HG03060 (cell line): Measurements from ENCODE around the gene STING1.

Experiments
- ATAC-seq: cut with Tn5 transposase; IDR thresholded peaks from one replicate; pipeline ENCODE4 v1.9.1; 2021; ENCODE audit warnings: low read depth, moderate number of reproducible peaks; ENCODE audit not compliant: unreplicated experiment

STING1 gene

GRCh38 chr5:139470821-139471300, 11.7 kb downstream of the STING1 start, which contains the start of gene SMIM33:
Gene SMIM33, plus strand, starts transcription at chr5:139471004. Its CDS starts 118 bp downstream, at chr5:139471122.
- ATAC-seq = no peak

DNA sequence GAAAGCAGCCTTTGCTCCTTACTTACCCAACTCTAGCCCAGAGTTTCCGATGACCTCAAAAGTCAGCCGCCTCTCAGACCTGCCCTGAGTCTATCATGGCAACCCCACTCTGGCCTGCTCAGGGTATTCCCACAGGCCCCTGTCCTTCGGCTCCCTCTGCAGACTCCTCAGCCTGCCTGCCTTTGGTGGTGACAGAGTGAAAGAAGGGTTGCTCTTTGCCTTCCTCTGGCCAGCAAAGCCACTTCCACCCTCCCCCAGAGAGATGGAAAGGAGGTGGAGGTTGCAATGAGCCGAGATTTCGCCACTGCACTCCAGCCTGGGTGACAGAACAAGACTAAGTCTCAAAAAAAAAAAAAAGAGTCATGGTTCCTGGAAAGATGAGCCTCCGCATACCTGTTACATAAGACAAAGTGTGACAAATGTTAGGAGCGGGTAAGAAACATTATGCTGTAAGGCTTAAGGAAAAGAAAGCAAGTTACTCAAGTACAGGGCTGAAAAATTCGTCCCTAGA, 14.1 kb downstream of the STING1 start:
- no peak for ATAC-seq

DNA sequence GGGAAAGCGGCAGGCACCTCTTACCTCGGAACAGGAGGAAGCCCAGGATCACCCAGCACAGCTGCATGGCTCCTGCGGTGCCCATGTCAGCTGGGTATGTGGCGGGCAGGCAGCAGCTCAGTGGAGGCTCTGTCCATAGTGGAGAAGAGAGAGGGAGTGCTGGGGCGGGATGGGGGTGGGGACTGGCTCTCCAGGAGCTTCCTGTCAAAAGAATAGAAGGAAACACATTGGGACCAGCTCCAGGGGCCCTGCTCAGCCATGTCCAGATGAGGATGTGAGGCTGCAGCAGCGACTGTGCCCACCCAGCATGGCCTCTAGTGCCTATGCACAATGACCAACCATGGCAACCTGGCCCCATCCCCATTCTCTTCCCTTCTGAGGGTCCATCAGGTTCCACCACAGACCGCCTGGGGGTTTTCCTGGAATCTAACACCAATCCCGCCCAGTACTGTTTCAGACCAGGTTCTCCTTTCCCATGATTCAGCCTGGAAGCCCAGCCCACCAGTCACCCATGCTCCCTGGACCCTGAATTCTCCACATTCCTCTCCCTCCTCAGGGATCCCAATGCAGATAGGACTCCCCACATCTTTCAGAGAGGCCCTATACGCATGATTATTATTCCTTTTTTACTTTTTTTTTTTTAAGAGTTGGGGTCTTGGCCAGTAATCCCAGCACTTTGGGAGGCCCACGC, 19.8 kb downstream of the STING1 start, which contains the start of gene ECSCR:
Gene ECSCR (minus strand): TSS at position 158 of the 691 bp plus-strand sequence. CDS start 73 bp downstream, at position 85.
- no peak for ATAC-seq

GRCh38 chr5:139461698-139462097, 20.9 kb downstream of the STING1 start:
- no peak for ATAC-seq

GRCh38 chr5:139461176-139461575, 21.4 kb downstream of the STING1 start:
- no peak for ATAC-seq

DNA sequence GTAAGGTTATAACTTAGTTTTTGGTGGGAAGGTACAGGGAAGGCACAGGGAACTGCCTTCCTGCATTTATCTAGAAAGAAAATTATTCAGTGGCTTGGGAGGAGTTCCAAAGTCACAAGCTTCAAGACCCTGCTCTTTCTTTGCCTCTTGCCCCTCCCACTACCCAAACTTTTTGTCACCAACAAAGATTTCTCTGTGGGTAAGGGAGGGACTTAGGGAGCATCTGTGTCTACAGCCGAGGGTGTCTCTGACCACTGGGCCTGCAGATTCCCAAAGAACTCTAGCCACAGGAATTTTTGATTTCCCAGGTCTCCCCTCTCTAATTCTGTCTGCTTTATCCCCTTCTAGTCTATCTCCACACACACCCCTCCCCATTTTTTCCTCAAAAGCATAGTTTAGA, 22.1 kb downstream of the STING1 start:
- ATAC-seq = no peak

GRCh38 chr5:139459451-139459934, 23.1 kb downstream of the STING1 start:
- no peak for ATAC-seq

DNA sequence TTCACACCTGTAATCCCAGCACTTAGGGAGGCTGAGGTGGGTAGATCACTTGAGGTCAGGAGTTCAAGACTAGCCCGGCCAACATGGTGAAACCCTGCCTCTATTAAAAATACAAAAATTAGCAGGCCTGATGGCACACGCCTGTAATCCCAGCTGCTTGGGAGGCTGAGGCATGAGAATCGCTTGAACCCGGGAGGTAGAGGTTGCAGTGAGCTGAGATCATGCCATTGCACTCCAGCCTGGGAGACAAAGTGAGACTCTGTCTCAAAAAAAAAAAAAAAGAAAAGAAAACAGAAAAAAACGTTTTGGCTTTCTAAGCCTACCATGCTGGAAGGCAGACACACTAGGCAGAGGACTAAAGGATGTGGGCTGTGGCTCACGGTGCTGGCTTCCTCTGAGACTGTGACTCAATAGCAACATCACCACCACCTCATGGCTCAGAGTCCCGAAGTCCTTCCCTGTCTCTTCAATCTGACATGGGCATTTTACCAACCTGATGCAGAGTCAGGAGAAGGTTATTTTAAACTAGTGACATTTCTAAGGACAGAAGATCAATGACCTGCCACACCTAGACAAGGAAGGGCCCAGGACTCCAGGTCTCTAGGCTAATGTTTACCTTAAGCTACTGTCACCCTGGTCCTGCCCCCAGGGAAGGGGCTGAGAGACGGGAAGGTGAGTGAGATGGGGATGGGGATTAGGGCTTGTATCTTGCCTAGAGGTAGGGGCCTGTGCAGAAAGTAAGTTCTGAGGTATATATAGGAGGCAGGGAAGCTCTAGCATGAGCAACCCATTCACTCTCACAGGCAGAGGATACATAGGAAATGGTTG, 23.8 kb downstream of the STING1 start:
- ATAC-seq = no peak

GRCh38 chr5:139457653-139458306, 24.8 kb downstream of the STING1 start:
- ATAC-seq = no peak

DNA sequence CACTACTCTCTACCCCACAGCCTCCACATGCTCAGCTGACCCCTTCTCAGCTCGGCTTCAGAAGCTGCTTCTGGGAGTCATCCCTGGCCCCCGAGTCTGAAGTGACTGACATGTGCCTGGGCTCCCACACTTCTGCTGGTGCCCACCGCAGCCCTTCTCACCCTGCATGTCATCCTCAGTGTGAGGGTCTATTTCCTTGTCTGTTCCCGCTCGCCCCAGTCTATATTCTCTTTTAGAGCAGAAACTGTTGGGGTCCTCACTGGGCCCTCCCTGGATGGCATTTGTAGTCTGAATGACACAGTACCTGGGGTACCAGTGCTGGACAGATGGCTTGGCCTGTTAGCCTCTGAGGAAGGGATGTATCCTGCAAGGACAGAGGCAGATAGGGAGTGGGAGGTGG, 25.3 kb downstream of the STING1 start:
- no peak for ATAC-seq

DNA sequence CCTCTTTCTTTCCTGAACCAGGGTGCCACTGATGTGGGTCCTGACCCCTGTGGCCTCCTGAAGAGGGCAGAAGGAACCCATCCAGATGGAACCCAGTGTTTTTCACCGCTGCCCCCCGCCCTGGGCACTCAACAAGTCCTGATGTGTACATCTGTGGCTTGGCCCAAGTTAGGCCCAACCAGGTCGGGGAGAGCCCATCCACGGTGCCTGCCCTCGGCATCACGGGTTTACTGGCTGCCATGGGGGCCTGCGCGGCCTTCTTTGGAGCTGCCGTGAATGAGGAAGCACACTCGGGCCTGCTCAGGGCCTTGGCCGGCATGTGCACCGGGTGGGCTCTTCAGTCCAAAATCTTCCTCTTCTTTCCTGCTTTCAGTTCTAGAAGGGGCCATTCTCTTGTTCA, 25.8 kb downstream of the STING1 start:
- ATAC-seq = no peak

GRCh38 chr5:139454568-139455290, 27.8 kb downstream of the STING1 start:
- ATAC-seq = no peak

DNA sequence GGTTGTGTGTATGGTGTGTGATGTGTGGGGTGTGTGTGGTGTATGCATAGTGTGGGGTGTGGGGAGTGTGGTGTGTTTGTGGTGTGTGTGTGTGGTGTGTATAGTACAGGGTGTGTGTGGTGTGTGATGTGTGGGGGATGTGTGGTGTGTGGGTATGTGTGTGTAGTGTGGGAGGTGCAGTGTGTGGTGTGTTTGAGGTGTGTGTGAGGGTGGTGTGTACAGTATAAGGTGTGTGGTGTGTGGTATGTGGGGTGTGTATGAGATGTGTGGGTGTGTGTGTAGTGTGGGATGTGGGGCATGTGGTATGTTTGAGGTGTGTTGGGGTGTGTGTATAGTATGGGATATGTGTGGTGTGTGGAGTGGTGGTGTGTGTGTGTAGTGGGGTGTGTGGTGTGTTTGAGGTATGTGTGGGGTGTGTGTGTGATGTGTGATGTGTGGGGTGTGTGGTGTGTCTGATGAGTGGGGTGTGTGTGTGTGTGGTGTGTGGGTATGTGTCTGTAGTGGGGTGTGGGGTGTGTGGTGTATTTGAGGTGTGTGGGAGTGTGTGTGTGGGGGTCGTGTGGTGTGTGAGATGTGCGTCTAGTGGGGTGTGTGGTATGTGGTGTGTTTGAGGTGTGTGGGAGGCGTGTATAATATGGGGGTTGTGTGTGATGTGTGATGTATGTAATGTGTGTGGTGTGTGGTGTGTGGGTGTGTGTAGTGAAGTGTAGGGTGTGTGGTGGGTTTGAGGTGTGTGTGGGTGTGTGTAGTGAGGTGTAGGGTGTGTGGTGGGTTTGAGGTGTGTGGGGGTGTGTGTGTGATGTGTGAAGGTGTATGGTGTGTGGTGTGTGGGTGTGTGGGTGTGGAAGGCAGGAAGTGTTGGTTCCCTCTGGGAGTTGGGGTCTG, 28.6 kb downstream of the STING1 start:
- ATAC-seq = no peak

DNA sequence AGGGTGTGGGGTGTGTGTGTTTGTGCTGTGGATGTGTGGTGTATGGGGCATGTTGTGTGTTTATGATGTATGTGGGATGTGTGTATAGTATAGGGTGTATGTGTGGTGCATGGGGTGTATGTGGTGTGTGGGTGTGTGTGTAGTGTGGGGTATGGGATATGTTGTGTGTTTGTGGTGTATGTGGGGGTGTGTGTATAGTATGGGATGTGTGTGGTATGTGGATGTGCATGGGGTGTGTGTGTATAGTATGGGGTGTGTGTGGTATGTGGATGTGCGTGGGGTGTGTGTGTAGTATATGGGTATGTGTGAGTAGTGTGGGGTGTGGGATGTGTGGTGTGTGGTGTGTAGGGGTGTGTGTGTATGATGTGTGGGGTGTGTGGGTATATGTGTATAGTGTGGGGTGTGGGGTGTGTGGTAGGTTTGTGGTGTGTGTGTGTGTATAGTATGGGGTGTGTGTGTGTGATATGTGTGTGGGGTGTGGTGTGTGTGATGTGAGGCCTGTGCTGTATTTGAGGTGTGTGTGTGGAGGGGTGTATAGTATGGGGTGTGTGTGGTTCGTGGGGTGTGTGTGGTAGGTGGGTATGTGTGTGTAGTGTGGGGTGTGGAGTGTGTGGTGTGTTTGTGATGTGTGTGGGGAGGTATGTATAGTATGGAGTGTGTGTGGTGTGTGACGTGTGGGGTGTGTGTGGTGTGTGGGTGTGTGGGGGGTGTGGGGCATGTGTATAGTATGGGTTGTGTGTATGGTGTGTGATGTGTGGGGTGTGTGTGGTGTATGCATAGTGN, 30.5 kb downstream of the STING1 start:
- no peak for ATAC-seq

DNA sequence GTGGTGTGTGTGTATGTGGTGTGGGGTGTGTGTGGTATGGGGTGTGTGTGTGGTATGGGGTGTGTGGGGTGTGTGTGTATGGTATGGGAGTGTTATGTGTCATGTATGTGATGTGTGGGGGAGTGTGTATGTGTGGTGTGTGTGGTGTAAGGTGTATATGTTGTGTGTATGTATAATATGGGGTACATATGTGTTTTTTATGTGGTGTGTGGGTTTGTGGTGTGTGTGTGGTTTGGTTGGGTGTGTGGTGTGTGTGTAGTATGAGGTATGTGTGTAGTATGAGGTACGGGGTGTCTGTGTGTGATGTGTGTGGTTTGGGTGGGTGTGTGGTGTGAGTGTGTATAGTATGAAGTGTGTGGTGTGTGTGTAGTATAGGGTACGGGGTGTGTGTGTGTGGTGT, 31.4 kb downstream of the STING1 start:
- no peak for ATAC-seq

DNA sequence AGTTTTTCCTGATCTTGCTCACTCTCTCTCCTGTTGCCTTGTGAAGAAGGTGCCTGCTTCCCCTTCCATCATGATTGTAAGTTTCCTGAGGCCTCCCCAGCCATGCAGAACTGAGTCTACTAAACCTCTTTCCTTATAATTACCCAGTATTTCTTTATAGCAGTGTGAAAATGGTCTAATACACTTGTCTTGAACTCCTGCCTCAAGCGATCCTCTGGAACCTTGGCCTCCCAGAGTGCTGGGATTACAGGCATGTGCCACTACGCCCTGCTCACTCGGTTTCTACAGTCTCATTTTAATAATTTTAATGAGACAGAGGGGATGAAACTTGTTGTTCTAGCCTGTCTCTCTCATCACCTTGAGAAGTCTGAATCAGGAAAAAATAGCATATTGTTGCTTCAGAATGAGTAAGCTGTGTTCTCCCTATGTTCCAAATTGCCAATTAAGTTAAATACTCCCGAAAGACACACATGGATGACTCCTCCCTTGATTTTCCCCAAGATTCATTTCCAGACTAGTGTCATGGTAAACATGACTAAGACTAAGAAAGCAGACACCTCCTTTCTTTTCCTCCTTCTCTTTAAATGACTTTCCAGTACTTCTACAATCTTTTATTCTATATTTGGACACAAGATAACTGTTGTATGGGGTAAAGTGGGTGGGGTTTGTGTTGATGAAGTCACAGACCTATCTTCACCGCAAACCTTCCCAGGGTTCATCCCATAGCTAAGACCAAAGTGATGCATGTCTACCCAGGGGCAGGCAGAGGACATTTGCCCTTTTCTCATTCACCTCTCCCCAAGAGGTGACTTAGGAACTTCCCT, 35.4 kb downstream of the STING1 start:
- ATAC-seq = no peak

DNA sequence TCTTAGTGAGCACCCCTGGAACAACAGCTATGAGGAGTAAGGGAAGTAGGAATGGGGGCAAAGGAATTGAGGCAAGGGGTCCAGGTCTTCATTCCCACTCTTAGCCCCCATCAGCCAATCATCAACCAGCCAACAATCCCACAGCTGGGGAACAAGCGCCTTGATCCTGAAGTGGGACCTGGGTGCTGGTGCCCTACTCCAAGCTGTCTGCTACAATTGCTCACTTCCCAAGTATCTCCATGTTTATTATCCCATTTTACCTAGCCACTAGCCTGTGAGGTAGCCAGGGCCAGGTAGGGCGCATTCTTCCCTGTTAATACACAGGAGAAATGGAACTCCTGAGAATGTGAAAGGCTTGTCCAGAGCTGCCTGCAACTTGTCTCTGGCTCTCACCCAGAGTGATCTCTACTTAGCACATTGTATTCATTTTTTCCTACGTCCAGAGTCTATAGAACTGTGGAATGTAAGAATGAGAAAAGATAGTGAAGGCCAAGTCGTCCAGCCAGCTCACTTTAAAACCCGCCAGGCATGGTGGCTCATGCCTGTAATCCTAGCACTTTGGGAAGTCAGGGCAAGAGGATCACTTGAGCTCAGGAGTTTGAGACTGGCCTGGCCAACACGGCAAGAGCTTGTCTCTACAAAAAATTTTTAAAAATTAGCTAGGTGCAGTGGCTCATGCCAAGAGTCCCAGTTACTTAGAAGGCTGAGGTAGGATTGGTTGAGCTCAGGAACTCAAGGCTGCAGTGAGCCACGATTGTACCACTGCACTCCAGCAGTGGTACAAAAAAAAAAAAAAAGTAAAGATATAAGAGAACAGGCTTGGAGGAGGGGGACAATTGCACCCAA, 37.0 kb downstream of the STING1 start:
- ATAC-seq = no peak
